Islet precursor cell (in vitro differentiated cells): ENCODE measurements around the gene GSG1L.
"Not testable (repeated sequence)": the region's sequence is repeated elsewhere in the genome, so short reads cannot be mapped to it uniquely, and the experiment has no call there.

Experiments
- DNase-seq: peaks from one replicate; pipeline ENCODE4 v3.0.0-alpha.2; 2018

Gene GSG1L

DNA sequence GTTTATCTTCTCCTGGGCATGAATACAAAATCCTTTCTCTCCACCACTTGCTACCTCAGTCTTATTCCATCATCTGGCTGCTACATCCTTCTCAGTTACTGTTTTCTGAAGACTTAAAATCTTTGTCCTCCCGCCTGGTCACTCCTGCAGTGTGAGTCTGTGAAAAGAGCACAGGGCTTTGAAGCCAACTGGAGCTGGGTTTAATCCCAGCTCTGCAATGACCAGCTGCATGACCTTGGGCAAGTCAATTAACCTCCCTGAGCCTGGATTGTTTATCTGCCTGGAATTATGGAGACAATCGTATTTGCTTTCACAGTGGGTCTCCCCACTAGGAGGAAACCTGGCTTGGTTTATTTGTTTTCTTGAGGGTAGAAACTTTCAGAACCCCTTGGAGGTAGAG lies 183.2 kb downstream of the GSG1L start:
- no peak for DNase-seq

DNA sequence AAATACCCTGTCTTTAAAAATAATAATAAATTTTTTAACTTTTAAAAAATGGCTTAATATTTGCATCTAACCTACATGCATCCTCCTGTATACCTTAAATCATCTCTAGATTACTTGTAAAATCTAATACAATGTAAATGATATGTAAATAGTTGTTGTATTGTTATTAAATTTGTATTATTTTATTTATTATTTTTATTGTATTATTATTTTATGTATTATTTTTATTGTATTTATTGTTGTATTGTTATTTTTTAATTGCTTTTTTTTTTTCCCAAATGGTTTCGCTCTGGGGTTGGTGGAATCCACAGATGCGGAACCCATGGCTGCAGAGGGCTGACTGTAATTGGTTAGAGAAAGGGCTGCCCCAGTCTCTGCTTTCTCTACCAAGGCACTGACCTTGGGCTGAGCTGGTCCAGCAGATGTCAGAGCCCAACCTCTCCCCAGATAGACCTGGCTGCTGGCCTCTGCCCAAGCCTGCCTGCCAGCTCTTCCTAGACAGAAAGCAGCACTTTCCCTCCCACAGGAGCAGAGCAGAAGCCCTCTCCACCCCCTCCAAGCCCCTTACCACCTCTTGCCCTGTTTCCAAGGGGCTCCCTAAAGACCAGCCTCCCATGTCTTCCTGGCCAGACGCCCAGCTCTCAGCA lies 183.8 kb downstream of the GSG1L start:
- DNase-seq = no peak

DNA sequence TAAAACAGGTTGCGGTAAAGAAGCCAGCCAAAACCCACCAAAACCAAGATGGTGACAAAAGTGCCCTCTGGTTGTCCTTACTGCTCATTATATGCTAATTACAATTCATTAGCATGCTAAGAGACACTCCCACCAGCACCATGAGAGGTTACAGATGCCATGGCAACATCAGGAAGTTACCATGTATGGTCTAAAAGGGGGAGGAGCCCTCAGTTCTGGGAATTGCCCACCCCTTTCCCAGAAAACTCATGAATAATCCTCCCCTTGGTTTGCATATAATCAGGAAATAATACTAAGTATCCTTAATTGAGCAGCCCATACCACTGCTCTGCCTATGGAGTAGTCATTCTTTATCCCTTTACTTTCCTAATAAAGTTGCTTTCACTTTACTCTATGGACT lies 190.9 kb downstream of the GSG1L start:
- DNase-seq = not testable (repeated sequence)

DNA sequence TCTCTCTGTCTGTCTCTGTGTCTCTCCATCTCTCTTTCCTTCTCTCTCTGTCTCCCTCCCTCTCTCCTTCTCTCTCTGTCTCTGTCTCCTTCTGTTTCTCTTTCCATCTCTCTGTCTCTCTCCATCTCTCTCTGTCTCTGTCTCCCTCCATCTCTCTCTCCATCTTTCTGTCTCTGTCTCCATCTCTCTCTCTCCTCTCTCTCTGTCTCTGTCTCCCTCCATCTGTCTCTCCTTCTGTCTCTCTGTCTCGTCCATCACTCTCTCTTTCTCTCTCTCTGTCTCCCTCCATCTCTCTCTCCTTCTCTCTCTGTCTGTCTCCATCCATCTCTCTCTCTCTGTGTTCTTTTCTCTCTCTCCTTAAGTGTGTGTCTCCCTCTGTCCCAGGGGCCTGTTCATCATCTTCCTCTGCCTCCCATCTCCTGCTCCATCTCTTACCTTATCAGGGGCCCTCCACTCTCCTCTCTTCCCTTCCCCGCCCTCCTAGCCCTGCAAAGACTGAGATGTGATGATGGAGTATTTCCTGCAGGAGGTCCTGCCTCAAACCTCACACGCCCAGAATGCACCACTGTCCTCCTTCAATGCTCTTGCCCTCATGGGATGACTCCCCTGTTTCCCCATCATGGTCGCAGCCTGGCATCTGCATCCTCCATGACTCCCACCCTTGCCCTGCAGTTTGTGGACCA lies 193.3 kb downstream of the GSG1L start:
- DNase-seq = no peak

DNA sequence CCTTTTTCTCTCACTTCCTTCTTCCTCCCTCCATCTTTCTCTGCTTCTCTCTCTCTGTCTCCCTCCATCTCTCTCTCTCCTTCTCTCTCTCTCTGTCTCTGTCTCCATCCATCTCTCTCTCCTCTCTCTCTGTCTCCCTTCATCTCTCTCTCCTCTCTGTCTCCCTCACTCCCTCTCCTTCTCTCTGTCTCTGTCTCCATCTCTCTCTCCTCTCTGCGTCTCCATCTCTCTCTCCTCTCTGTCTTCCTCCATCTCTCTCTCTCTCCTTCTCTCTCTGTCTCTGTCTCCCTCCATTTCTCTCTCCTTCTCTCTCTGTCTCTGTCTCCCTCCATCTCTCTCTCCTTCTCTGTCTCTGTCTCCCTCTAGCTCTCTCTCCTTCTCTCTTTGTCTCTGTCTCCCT lies 194.1 kb downstream of the GSG1L start:
- no peak for DNase-seq

DNA sequence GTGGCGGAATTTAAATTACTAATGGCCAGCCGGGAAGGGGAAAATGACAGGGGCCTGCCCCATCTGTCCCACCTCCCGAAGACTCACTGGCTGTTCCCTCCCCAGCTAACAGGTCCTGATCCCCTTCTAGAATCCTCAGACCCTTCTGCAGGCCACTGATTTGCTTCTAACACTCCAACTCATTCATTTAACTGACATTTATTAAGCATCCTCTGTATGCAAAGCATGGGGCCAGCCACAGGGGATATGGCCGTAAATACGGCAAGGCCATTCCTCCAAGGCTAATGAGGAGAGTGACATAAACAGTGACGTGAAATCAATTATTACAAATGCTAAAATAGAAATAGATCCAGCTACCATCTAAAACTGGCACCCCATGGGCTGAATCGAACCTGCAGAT lies 195.3 kb downstream of the GSG1L start:
- no peak for DNase-seq

DNA sequence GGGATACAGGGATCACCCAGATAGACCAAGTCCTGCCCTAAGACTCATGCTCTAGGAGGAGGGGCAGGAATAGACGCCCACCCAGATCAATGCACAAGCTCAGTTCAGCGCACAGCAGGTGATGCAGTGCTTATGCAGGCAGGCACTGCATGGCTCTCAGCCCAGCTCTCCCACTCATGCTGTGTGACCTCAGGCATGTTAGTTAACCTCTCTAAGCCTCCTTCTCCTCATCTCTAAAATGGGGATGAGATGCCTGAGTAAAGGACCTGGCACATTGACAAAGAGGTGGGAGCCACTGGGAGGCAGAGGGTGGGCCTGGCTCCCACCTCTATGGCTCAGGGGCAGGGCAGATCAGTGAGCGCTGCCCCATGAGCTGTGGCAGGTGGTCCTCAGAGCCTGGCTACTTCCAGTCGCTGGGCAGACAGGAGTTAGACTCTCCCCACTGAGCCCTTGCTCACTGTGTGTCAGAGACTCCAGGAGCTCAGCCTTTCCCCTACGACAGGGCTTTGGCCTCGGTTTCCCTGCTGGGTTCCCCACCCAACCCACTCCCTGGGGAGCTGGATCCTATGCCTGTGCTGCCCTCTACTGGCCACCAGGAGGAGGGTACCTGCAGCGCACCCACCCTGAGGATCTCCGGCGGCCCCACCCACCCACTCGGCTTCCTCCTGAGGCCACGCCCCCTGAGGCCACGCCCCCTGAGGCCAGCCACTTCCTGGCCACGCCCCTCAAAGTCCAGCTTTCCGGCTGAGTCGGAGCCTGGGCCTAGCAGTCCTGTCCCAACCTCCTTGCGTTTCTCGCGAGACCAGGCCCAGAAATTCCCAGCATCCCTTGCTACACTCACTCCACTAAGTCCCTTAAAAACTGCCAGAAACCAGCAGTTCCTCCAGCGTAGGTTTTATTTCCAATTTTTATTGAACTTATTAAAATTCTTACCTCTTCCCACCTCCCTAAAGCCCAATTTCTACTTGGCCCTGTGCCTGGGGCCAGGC lies 196.1 kb downstream of the GSG1L start:
- peak; percentile 95 for DNase-seq

DNA sequence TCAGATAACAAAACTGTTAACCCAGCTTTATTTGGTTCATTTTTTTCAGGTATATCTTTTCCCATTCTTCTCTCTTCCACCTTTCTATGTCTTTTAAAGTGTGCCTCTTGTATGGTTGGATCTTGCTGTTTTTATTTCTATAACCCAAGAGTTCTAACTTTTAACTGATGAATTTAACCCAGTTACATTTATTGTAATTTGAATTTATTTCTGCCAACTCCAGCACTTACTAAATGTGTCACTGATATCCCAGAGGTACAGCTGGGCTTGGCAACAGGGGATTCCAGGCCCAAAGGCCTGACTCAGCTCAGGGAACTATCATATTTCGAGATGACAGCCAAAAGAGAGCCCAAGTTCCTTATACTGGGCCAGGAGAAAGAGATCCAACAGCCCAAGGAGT lies 200.1 kb downstream of the GSG1L start:
- no peak for DNase-seq

DNA sequence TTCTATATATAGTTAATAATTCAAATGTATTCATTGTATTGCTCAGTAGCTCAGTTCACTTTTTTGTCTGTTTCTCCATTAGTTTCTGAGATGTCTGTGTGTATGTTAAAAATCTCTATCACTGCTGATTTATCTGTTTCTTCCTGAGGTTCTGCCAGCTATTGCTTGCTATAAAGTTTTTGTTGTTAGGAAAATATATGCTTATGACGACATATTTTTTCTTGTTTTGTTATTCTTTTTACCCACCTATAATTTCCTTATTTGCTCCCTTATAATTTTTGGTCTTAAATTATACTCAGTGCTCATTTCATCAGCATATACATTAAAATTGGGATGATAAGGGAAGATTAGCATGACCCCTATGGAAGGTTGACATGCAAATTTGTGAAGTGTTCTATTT lies 200.6 kb downstream of the GSG1L start:
- DNase-seq = no peak

DNA sequence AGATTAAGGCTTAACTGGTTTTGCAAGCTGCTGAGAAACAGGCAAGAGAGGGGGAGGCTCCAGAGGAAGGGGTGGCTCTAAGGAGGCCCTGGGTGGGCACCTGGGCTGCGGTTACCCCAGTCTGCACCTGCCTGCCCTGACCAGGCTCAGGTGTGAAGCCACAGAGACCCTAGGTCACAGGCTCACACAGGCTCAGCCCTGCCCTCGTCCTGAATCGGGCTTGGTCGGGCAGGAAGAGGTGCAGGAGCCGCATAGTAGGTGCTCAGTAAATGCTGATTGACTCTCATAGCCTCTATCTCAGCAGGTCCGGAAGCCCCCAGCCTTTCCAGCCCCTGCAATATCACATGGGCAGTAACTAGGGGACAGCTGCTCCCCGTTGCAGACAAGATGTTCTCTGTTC lies 203.4 kb downstream of the GSG1L start:
- no peak for DNase-seq

DNA sequence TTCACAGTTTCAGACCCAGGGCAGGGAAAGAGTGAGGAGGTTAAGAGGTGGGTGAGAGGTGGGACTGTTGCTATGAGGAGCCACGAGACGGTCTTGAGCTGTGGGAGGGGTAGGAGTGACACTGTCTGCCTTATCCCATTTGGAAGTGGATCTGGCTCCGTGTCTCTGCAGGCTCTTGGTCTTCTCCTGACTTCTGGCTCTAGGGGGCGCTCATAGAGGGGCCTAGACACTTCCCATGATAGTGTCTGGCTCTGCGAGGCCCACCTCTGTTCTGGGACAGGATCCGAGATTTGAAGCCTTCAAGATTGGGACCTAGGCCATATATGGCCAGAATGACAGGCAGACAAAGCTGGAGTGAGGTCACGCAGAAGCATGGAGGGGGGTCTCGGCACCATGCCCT lies 204.5 kb downstream of the GSG1L start:
- no peak for DNase-seq

DNA sequence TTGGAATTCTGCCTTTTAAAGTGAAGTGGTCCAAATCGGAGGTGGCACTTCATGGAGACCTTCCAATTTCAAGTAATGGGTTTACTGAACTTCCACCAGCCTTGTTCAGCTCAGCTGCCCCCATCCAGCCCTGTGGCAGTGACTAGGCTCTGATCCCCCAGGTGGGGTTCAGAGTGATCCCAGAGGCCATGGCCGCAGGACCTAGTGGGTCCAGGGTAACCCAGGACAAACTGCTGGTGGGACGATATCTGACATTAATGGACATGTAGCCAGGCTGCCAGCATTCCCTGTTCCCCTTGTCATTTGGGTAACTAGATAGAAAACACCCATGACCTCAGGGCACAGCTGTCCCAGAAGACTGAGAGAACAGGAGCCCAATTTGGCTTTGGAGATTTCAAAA lies 209.9 kb downstream of the GSG1L start:
- peak; percentile 30 for DNase-seq

DNA sequence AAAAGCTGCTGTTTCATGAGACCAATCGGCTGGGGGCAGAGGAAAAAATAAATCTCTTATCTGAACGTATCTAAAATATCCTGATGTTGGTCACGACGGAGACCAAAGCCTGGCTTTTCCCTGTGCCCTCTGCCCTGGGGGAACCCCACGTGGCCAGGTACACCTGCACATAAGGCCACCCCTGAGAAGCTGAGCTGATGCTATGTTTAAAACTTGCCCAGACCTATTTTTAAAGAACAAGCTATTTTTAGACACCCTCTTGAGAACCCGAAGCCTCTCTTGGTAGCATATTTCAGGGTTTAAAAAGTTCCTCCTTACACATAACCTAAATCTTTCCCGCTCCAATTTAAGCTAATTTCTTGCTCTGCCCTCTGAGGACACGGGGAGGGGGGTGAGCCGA lies 210.4 kb downstream of the GSG1L start:
- DNase-seq = no peak

DNA sequence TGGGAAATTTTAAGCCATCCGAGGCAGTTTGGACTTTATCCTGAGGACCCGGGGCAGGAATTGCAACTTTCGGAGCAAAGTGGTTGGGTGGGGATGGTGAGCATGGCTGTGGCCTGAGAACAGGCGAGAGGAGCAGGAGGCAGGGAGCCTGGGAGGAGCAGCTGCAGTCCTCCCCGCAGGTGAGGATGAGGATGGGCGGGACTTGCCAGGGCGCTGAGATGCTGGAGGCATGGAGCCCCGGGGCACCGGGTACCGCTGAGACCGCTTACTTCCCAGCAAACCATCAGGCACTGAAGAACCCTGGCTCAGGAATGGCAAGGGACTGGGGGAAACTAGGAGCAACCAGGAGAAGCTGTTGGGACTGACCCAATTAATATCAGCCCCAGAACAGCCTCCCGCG lies 210.8 kb downstream of the GSG1L start:
- DNase-seq = no peak

DNA sequence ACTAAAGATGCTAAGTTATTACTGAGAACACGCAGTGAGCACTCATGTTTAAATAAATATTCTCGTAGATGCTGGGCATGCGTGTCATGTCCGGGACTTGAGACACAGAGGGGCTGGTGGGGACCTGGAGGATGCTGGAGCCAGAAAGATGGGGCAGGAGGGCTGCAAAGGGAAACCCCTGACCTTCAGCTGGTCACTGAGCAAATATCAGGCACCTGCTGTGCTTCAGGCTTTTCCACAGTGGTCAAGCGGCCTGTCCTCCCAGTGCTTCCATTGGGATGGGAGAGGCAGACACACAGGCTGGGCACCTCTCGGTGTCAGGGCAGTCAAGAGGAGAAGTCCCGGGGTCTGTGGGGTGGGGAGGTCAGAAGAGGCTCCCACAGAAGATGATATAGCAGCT lies 211.4 kb downstream of the GSG1L start:
- peak; percentile 40 for DNase-seq

DNA sequence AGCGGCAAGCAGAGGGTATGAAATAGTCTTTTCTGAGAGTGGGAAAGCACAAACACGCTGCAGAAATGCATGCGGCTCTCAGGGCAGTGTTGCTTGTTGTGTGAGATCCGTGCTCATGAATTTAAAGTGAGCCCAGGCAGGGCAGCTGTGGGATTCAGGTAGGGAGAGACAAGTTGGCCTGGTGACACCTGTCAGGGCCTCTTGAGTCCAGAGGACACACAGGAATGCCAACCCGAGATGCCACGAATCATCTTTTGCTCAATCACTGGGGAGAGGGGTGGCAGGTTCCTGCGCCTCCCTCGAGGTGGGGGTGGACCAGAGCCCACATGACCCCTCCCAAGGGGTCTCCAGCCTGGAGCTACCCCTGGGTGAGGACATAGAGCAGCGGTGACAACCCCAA lies 211.9 kb downstream of the GSG1L start:
- peak; percentile 32 for DNase-seq

DNA sequence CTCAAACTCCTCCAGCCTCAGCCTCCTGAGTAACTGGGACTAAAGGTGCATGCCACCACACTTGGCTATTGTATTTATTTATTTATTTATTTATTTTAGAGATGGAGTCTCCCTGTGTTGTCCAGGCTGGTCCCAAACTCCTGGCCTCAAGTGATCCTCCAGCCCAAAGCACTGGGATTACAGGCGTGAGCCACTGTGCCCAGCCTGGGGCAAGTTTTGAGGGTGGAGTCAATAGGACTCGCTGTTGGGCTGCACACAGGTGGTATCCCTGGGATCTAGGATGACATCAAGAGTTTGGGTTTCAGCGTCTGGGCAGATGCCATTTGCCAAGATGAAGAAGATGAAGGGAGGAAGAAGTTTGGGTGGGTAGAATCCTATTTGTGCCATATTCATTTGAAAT lies 213.9 kb downstream of the GSG1L start:
- peak; percentile 15 for DNase-seq

DNA sequence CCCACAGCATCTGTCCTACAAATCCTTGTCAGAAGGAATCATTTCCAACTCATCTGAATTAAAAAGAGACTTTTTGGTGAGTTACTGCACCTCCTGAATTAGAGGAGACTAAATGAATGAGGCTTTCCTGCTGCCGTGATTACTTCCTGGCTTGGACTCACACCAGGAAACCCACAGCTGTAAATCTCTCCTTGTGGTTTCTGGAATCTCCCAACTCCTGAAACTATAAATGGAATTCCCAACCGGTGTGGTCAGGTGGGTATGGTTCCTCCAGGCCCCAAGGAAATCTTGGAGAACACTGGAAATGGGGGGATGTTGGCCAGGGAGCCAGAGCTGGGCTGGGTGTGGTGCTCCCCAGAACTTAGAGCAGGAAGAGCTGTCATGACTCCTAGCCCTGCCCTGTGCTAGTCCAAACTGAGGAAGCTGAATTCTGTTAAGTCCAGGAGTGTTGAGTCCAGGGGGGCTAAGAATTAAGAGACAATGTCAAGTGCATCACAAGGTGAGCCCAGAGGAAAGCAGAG lies 216.4 kb downstream of the GSG1L start:
- DNase-seq = peak; percentile 50

DNA sequence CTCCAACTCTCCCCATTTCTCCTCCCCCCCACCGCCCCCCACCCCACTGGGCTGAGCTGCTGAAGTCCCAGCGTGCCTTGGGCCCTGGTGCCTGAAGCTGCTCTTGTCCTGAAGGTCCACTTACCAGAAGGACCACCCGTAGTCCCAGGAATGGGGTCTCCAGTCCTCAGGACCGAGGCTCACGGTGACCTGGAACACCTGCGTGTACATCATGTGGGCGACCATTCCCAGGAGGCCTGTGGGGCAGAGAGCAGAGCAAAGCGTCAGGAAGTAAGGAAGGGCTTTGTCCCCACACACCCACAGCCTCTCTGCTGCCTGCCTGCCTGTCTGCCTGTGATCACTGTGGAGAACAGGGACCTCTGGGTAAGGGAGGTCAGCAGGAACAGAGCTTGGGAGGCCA lies 218.7 kb downstream of the GSG1L start:
- peak; percentile 48 for DNase-seq

DNA sequence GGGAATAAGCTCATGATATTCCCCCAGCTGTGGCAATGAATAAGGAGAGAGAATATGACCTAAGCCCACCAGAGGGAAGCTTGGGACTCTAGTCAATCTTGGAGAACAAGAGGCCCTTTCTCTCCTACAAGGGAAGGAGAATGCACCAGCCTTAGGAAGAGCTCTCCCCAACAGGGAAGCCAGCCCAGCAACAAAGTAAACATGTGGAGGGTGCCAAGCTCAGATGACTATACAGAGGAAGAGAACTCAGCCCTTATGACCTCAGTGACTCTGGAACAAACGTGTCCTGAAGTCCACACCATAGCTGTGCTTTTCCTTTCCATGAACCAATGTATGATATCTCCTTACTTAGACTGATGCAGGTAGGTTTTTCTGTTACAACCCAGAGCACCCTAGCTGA lies 219.7 kb downstream of the GSG1L start:
- DNase-seq = peak; percentile 23

DNA sequence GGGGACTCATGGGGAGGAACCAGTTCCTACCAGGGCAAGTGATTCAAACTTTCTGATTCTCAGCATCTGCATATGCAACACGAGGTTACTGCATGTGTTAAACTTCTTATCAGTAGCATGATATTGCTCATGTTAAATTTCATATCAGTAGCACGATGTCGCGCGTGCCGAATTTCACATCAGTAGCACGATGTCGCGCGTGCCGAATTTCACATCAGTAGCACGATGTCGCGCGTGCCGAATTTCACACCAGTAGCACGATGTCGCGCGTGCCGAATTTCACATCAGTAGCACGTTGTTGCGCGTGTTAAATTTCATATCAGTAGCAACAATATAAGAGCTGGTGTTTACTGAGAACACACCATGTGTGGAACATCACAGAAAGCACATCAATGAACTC lies 221.6 kb downstream of the GSG1L start:
- DNase-seq = peak; percentile 1

DNA sequence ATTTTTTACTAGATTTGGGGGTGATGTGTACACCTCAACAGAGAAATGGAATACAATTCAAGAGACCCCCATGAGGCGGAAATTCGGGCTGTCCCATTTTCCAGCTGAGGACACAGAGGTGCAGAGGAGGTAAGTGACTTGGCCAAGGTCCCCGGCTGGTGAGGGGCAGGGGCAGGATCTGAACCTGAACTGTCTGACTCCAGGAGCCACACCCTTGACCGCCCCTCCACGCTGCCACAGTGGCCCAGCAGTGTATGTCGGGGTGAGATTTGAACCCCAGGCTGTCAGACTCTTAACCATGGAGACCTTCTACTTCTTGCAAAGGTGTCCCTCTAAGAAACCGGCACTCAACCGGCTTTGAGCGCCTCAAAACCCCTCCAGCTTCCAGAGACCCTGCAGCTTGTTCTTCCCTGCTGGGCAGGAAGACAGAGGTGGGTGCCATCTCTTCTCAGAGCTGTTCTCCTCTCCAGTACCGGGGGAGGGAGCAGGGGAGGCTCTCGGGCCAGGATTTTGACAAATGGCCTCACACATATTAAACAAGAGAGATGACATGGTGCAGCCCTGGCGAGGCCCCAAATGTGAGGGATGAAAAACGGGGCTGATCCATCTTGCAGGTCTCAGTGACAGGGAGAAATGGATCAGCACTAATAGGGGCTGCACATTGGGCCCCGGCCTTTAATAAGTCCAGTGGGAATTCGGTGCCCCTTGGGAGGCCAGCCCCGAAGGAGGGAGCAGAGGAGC lies 222.3 kb downstream of the GSG1L start:
- peak; percentile 41 for DNase-seq
